Left ventricle myocardium inferior (tissue), 1 donor: ENCODE measurements around the gene VSIG10. TPM values are rescaled to one million over a fixed set of nuclear protein-coding genes. Genes with fewer than 3 reads are reported as not detected.
A peak's percentile ranks its signal among the peaks of the same experiment; 100 is the strongest.
"Not testable (repeated sequence)": the region's sequence is repeated elsewhere in the genome, so short reads cannot be mapped to it uniquely, and the experiment has no call there.

Experiments used
- DNase-seq: peaks from one replicate; pipeline ENCODE4 v3.0.0-alpha.2; 2020
- H3K27ac ChIP-seq: fragments of 200-600 bp; replicated peaks from 2 replicates; pipeline ENCODE4 v1.8.0; 2021
- H3K27me3 ChIP-seq: fragments of 200-600 bp; 2 replicates; pipeline ENCODE4 v1.8.0; 2021; ENCODE audit warnings: low read depth
- H3K36me3 ChIP-seq: fragments of 200-600 bp; 2 replicates; pipeline ENCODE4 v1.8.0; 2021
- H3K4me1 ChIP-seq: fragments of 200-600 bp; 2 replicates; pipeline ENCODE4 v1.8.0; 2021
- H3K4me3 ChIP-seq: fragments of 200-600 bp; 2 replicates; pipeline ENCODE4 v1.8.0; 2021; ENCODE audit warnings: mild to moderate bottlenecking, moderate library complexity
- H3K9me3 ChIP-seq: fragments of 200-600 bp; replicated peaks from 2 replicates; pipeline ENCODE4 v1.8.0; 2021
- CTCF ChIP-seq: fragments of 200-600 bp; IDR thresholded peaks from 2 replicates; pipeline ENCODE4 v1.8.0; 2021; ENCODE audit warnings: antibody characterized with exemption, mild to moderate bottlenecking, borderline replicate concordance
- intact Hi-C: fragments of 100-400 bp; cut with micrococcal nuclease; formaldehyde crosslinking; loops from one replicate; pipeline ENCODE4 v1.11.0; 2022
- total RNA-seq: library from RNA; stranded (reverse); fragmentation: NEBNext Ultra II Directional; extraction: Animal tissue kit (Norgen Biotek cat#: 25700); gene quantifications from one replicate; pipeline ENCODE4 v1.2.1, GENCODE V29; 2021
- donor health status: DM: no; HTN: yes; CAD: no; lungs with severe emphysema.

Gene VSIG10
- total RNA-seq, 1 donor from 2014 or later = 12.1 TPM

DNA sequence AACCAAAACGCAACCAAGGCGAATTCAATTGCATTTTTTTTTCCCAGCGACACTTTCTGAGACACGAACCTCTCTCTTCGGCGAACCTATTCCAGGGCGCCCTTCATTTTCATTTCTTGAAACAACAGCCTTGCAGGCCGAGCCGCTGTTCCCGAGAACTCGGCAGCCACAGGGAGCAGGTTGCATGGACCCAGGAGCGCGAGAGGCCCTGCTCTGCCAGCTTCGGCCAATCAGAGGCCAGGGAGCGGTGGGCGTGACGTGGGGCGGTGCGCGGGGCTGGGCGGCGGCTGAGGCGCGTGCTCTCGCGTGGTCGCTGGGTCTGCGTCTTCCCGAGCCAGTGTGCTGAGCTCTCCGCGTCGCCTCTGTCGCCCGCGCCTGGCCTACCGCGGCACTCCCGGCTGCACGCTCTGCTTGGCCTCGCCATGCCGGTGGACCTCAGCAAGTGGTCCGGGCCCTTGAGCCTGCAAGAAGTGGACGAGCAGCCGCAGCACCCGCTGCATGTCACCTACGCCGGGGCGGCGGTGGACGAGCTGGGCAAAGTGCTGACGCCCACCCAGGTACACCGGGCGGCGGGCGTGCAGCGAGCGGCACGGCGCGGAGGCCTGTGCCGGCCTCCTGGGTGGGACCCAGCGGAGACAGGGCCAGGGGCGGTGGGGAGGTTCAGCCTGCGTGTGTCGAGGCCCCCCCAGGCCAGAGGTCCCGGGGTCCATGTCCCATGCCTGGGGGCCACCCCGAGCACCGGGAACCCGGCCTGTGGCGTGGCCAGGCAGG is 32.2 kb upstream of the VSIG10 start, which contains the start of gene PEBP1:
PEBP1 (plus strand) TSS at position 337 of the 771 bp plus-strand sequence; CDS start at position 423, 86 bp downstream.
- peaks cover 54% of the 10 kb centered on the region for H3K4me1 ChIP-seq
- no peaks in the 10 kb centered on the region for H3K27me3 ChIP-seq
- H3K4me3 ChIP-seq = peak within 1 kb of the TSS; percentile 92
- intact Hi-C loops = no loop called here
- peak within 1 kb of the TSS; percentile 94 for H3K27ac ChIP-seq
- DNase-seq = peak; percentile 97
- peak; percentile 10 for TF ChIP-seq CTCF
- peaks cover 34% of the 10 kb centered on the region for H3K36me3 ChIP-seq
- no peaks in the 10 kb centered on the region for H3K9me3 ChIP-seq

DNA sequence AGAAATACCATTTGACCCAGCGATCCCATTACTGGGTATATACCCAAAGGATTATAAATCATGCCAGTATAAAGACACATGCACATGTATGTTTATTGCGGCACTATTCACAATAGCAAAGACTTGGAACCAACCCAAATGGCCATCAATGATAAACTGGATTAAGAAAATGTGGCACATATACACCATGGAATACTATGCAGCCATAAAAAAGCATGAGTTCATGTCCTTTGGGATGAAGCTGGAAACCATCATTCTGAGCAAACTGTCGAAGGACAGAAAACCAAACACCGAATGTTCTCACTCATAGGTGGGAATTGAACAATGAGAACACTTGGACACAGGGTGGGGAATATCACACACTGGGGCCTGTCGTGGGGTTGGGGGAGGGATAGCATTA is 25.6 kb upstream of the VSIG10 start:
- H3K27me3 ChIP-seq, DNase-seq, H3K4me1 ChIP-seq, H3K9me3 ChIP-seq, intact Hi-C loops, H3K4me3 ChIP-seq, H3K27ac ChIP-seq, H3K36me3 ChIP-seq: not testable (repeated sequence)

DNA sequence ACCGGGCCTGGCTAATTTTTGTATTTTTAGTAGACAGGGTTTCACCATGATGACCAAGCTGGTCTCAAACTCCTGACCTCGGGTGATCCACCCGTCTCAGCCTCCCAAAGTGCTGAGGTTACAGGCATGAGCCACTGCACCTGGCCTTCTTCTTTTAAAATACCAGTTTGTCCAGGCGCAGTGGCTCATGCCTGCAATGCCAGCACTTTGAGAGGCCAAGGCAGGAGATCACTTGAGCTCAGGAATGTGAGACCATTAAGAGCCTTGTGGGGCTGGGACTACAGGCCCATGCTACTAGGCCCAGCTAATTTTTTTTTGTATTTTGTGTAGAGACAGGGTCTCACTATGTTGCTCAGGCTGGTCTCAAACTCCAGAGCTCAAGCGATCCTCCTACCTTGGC is 24.1 kb upstream of the VSIG10 start:
- H3K4me1 ChIP-seq = no peaks in the 10 kb centered on the region
- no peak overlapping the region for H3K4me3 ChIP-seq
- TF ChIP-seq CTCF = no peak
- H3K27me3 ChIP-seq = no peaks in the 10 kb centered on the region
- intact Hi-C loops = no loop called here
- no peak overlapping the region for H3K27ac ChIP-seq
- no peaks in the 10 kb centered on the region for H3K36me3 ChIP-seq
- H3K9me3 ChIP-seq = no peaks in the 10 kb centered on the region
- DNase-seq = no peak

- no peaks in the 10 kb centered on the region for H3K27me3 ChIP-seq
- H3K36me3 ChIP-seq = no peaks in the 10 kb centered on the region
- intact Hi-C loops = no loop called here
- H3K4me1 ChIP-seq = peaks cover 3% of the 10 kb centered on the region
- DNase-seq = peak; percentile 69
- H3K27ac ChIP-seq = peak overlapping the region; percentile 80
- no peak for TF ChIP-seq CTCF
- no peaks in the 10 kb centered on the region for H3K9me3 ChIP-seq
- peak overlapping the region; percentile 48 for H3K4me3 ChIP-seq
These were observed 22.4 kb upstream of the VSIG10 start for GRCh38 chr12:118126119-118126757.

- intact Hi-C loops = no loop called here
- no peak for DNase-seq
- TF ChIP-seq CTCF = no peak
- Histone ChIP-seq H3K4me3 (peak overlapping the region; percentile 48), H3K36me3 (no peaks in the 10 kb centered on the region), H3K4me1 (peaks cover 7% of the 10 kb centered on the region), H3K27me3 (no peaks in the 10 kb centered on the region), H3K9me3 (no peaks in the 10 kb centered on the region), H3K27ac (peak overlapping the region; percentile 80)
These were observed 21.9 kb upstream of the VSIG10 start for GRCh38 chr12:118125743-118126118.

DNA sequence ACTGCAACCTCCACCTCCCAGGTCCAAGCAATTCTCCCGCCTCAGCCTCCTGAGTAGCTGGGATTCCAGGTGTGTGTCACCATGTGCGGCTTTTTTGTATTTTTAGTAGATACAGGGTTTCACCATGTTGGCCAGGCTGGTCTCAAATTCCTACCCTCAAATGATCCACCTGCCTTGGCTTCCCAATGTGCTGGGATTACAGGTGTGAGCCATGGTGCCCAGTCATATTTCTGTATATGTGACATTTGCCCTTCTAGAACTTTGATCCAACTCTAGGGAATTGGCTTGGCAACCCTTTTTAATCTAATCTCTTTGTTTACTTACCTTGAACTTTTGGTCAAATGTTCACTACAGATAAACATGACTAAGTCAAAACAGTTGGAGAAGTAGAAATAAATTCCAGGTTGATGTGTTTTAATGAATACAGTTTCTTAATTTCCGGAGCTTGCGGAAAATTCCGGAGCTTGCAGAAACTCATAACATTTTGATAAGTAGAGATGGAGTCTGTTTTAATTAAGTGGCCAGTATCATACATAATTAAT is 20.6 kb upstream of the VSIG10 start:
- H3K36me3 ChIP-seq = no peaks in the 10 kb centered on the region
- intact Hi-C loops = no loop called here

More for the DNA sequence above, 20.6 kb upstream of the VSIG10 start:
- no peaks in the 10 kb centered on the region for H3K9me3 ChIP-seq
- DNase-seq = no peak
- no peak overlapping the region for H3K4me3 ChIP-seq
- no peaks in the 10 kb centered on the region for H3K27me3 ChIP-seq
- peaks cover 11% of the 10 kb centered on the region for H3K4me1 ChIP-seq
- H3K27ac ChIP-seq = no peak overlapping the region
- TF ChIP-seq CTCF = no peak
